T-helper 2 cell (primary cell): ENCODE results near the gene TXNRD2.
"Not testable (repeated sequence)": the region's sequence is repeated elsewhere in the genome, so short reads cannot be mapped to it uniquely, and the experiment has no call there.

Source experiments
- DNase-seq, 5 experiments: peaks; one replicate each; pipeline versions ENCODE4 v3.0.0 to v3.0.0-alpha.2; 2012 to 2022

The TXNRD2 gene

DNA sequence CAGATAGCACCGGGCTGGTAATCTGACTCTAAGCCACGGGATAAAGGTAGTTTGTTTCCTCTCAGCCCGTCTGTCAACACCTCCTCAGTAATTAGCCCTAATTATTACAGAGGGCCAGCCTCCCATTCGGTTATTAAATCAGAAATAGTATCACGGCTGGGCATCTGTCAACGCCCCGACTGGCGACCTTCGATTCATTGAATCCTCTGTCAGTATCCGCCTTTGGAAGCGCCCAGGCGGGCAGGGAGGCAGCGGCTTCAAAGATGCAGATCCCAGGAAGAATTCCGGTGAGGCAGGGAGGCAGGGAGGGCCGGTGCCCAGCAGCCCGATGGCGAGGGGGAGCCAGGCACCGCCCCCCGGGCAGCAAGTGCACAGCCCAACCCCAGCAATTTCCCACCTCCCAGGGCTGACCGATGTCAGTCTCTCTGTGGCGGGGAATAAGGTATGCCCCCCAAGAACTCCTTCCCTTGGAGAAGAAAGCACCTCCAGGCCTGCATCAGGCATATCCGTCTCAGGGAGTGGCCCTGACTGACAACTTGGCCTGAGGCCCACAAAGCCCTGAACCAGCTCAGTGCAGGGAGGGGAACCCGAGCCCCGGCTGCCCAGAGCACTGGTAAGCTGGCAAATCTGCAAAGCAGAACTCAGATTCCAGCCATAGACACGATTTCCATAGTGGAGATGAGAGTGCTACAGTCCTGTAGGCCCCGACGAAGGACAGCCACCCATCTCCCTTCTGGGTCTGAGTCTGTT lies 98.3 kb downstream of the TXNRD2 start:
- DNase-seq = no peak

DNA sequence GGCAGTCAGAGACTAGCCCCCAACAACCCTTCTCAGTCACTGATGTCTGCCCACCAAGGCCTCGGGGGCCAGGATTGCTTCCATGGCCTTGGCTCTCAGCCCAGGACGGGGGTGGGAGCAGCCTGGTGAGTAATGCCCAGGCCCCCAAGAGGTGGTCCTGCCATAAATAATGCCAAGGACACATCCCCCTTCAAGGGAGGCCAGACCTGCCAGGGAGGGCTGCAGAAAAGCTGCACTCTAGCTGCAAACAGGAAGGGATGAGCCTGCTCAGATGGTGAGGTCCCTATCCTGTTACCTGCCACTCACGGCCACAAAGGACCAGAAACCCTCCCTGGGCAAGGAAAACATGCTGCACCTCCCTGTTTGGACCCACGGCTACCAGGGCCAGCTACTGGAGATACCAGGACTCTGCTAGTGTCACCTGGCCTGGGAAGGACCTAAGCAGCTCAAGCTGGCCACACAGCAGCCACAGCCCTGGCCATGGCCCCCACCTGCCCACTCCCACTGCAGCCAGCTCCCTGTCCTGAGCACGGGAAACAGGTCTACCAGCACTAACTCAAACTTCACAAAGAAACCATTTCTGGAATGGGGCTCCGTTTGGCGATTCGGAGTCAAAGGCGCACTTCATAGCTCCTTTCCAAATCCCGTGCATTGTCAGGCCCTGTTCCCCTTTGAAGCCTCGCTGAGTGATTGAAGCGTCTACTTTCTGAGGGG lies 99.1 kb downstream of the TXNRD2 start:
- DNase-seq = no peak

DNA sequence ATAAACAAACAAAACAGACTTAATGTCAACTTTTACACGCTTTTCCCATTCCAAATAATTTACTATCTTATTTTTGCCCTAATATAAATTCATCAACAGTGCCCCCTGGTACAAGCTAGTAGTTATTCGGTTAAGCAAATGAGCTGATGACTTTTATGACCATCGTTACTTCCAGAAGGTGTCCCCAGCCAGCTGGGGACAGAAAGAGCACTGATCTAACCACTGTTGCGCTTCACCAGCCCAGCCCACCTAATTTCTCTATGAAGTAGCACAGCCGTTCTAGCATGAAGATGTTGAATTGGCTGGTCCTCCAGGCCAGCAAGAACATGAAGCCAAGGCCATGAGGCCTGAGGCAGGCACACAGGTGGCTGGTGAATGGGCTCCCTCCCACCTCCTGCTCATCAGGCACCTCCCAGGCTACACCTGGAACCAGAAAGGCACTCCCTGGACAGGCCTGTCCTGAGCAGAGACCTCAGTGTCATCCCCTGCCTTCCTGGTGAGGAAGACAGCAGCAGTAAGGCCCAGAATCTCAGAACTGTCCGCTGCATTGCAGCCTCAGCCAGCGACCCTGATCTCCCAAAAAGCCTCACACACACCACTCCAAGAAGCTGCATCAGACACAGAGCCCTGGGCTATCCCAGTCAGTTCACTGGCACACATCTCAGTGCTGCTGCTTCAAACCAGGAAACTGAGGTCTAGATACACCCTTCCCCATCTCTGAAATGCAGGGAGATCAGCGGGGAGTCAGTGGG lies 99.8 kb downstream of the TXNRD2 start:
- no peak for DNase-seq

DNA sequence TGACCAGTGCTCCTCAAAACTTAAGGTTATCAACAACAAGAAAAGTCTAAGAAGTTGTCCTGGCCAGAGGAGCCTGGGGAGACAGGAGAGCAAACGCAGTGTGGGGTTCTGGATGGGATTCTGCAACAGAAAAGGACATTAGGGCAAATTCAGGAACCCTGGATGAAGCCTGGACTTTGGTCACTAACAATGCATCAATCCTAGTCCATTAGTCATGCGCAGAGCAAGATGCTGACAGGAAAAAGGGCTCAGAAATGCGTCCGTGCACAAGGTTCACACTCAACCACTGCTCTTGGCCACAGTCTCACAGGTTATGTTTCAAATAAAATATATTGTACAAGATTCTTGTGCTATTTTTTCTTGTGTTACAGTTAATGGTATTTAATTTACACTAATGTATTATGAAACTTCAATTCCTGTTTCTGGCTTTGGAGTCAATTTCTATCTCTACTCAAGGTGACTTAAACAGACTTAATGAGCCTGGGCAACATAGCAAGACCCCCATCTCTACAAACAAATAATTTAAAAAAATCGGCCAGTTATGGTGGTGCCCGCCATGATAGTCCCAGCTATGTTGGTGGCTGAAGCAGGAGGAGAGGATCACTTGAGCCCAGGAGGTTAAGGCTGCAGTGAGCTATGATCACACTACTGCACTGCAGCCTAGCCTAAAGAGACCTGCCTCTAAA lies 100.5 kb downstream of the TXNRD2 start:
- DNase-seq = no peak

DNA sequence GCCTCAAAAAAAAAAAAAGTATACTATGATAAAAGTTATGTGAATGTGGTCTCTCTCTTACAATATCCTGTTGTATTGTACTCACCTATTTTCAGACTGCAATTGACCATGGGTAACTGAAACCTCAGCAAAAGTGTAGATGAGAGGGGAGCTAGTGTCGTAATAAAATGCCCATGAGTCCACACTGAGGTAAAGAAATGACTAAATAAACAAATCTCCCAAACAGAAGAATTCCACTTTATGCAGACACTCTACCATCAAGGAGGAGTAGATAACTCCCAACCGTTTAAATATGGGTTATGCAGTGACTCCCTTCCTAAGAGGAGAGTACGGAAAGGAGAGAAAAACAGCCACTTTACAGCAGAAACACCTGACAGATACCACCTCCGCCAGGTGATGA lies 101.6 kb downstream of the TXNRD2 start:
- DNase-seq = no peak

DNA sequence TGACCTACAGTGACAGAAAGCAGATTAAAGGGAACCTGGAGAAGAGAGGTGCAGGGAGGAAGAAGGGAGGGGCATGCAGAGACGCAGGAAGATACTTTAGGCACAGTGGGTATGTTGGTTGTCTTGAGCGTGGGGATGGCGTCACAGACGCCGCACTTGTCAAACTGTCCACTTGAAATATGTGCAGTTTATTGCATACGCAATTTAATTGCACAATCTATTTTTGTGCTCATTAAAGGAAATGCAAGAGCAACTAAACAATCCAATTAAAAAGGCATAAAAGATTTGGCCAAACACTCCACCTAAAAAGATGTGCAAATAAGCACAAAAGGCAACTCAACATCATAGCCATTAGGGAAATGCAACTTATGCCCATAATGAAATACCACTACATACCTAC lies 103.7 kb downstream of the TXNRD2 start:
- DNase-seq = no peak

DNA sequence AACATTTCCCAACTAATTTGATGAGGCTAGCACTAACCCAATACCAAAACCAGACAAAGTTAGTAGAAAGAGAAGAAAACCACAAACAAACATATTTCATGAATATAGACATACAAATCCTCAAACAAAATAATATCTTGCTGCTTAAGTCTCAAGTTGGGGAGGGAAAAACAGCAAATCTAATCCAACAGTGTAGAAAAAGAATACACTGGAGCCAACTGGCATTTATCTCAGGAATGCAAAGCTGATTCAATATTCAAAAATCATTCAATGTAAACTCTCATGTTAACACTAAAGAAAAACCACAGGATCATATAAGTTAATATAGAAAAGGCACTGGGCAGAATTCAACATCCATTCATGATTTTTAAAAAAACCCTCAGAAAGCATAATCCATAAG lies 105.1 kb downstream of the TXNRD2 start:
- no peak for DNase-seq

DNA sequence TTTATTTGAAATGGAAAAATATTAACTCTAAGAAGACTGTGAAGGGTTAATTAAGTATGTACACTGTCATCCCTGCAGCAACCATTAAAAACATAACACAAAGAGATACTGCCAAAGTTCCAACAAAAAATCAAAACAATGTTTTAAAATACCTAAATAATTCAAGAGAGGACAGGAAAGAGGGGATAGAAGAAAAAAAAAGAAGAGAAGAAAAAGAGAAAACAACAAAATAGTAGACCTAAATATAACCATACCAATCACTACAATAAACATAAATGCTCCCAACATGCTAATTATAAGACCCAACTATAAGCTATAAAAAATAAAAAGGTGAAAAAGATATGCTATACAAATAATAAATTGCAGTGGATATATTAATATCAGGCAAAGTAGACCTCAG lies 107.0 kb downstream of the TXNRD2 start:
- DNase-seq = no peak

DNA sequence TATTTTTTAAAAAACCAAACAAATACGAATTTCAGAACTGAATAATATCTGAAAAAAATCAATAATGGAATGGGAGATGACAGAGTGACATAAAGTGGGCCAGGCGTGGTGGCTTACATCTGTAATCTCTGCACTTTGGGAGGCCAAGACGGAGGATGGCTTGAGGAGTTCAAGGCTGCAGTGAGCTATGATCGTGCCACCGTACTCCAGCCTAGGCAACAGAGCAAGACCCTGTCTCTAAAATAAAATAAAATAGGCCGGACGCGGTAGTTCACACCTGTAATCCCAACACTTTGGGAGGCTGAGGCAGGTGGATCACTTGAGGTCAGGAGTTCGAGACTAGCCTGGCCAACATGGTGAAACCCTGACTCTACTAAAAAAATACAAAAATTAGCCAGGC lies 108.3 kb downstream of the TXNRD2 start:
- not testable (repeated sequence) for DNase-seq

DNA sequence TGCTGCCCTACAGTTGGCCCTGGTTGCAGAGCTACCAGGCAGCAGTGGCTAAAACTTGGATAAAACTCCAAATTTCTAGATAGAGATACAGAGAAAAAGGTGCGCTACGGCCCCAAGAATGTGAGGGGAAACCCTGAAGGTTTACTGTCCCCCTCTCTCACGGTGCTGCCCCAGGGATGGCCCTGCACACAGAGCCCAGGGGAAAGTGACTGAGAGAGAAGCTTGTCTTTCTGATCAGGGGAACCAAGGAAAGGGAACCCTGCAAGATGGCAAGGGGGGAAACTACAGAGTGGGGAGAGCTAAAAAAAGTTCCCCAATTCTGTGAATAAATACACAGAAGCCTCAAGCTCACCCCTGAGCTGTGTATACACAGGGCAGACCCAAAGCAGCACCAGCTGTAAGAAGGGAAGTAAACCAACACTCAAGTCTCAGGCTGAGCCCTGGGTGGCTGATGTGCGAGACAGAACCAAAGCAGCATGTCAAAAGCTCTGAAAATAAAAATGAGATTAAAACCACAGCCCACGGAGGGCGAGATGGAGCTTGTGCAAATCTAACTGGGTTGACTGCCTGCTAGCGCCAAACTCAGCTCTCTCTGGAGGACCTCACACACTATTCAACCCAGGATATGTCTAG lies 109.0 kb downstream of the TXNRD2 start:
- DNase-seq = peak in 1 of 5 experiments; percentile 26

DNA sequence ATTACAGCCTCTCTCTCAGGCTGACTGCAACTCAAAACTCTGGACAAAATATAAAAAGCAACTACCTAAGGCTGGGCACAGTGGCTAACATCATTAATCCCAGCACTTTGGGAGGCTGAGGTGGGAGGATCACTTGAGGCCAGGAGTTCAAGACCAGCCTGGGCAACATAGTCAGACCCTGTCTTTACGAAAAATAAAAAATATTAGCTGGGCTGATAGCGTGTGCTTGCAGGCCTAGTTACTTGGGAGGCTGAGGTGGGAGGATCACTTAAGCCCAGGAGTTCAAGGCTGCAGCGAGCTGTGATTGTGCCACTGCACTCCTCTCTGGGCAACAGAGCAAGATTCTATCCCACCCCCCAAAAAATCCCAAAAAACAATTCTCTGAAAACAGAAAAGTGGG lies 109.6 kb downstream of the TXNRD2 start:
- DNase-seq = not testable (repeated sequence)

DNA sequence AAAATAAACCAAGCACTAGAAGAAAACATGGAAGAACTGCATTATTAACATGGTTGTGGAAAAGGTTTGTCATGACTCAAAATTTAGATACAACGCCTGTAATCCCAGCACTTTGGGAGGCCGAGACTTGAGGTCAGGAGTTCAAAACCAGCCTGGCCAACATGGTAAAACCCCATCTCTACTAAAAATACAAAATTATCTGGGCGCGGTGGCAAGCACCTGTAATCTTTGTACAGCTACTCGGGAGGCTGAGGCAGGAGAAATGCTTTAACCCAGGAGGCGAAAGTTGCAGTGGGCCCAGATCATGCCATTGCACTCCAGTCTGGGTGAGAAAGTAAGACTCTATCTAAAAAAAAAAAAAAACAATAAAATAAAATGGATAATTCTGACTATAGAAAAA lies 110.6 kb downstream of the TXNRD2 start:
- no peak for DNase-seq

DNA sequence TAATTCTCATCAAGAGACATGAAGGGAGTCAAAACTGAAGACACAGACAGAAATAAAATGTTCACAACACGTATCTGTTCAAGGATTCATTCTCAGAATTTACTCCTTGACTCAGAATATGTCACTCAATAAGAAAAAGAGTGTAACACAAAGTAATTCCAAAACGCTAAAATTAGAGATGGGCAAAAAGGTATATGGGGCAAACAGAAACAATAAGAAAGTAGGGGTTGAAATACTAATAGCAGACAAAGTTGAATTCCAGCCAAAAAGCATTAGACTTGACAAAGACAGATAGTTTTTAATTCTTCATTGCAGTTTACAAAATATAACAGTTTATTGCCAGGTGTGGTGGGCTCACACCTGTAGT lies 113.6 kb downstream of the TXNRD2 start:
- no peak for DNase-seq

DNA sequence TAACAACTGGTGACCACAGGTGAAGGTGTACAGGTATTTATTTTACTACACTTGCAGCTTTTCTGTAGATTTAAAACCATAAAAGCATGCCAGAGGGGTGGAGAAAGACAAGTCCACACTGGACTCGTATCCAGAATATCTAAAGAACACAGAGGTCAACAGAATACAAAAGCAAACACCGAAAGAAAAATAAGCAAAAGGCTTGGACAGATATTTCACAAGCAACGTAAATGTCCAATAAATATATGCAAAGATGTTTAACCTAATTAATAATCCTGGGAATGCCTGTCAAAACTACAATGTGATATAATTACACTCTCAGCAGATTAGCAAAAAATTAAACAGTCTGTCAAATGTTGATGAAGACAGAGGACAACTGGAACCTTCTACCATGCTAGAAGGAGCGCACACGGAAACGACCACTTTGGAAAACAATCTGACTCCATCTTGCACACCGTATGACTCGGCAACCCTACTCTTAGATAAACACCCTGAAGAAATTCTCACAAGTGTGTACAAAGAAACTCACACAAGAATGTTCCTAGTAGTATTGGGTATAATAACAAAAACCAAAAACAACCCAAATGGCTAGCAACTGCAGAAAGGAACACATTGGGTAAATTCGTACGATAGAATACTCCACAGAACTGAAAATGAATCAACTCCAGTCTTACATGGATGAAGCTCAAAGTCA lies 114.1 kb downstream of the TXNRD2 start:
- no peak for DNase-seq

DNA sequence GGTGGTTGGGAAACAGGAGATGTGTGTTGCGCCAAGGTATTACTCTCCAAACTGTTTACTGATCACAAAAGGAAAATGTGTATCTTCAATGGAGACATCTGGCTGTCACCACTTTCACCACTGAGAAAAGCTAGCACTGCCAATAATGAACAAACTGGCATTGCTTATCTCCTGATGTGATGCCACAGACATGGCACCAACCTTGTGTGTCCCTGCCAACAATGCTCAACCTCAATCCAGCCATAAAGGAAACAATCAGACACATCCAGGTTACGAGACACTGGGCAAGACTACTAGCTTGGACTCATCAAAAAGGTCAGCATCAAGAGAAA lies 115.0 kb downstream of the TXNRD2 start:
- no peak for DNase-seq

DNA sequence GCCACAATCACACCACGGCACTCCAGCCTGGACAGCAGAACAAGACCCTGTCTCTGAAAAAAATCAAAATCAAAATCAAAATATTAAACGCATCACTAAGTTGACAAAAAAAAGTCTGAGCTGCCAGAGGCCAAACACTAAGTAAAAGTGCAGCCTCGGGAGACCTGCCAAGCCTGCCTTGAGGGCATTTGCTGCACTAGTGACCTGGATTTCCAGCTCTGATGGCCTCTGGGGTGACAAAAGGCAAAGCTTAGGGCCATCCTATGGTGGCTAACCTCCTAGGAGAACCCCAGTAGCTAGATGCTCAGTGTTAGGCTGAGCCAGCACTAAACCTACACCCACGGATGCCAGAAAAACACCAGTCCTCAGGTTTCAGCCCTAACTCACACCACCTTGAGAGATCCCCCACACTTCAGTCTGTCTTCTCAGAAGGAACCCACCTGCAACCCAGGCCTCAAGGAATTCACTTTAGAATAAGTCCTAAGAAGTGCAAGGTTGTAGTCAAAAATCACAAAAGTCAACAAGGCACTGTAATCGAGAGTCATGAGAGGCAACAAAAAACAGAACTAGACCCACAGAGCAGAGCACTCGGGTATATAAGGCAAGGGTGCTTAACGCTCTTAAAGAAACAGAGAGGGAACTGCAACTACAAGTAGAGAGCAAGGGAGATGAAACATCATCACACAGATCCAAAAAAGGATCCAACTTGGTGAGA lies 115.6 kb downstream of the TXNRD2 start:
- DNase-seq = no peak
